ENCODE results near the gene TBC1D19. TPM values are rescaled to one million over a fixed set of nuclear protein-coding genes. Genes with fewer than 3 reads are reported as not detected.
"Not testable (repeated sequence)": the region's sequence is repeated elsewhere in the genome, so short reads cannot be mapped to it uniquely, and the experiment has no call there.

The TBC1D19 gene
- total and polyA plus RNA-seq, 9 of the 15 experiments (the other 6 are each of a cell fraction or from before 2014, with no cell fraction given), result 0.73 to 5.6 (median 3.7) TPM

GRCh38 chr4:26679040-26679695 is 95.3 kb downstream of the TBC1D19 start:
- POLR2A ChIA-PET; H3K4me1 ChIP-seq (replicated peaks in 1 of 2; ENCODE audit: control insufficient read depth in 2 of 2, insufficient read depth in 2 of 2, low read length in 2 of 2); H3K79me2 ChIP-seq (ENCODE audit: control insufficient read depth, insufficient read depth, low read length); H3K9me1 ChIP-seq (ENCODE audit: control insufficient read depth, insufficient read depth, low read length); in situ Hi-C loops (cut with MboI); H3K36me3 ChIP-seq (ENCODE audit: control insufficient read depth, insufficient read depth, low read length); H3K9ac ChIP-seq (ENCODE audit: insufficient read depth in 1 of 2, low read depth in 2 of 2, low read length in 2 of 2); DNase-seq (ENCODE audit: extremely low read depth in 1 of 4, low spot score in 3 of 4); H4K20me1 ChIP-seq (replicated peaks; ENCODE audit: control insufficient read depth, insufficient read depth, low read length); intact Hi-C loops (cut with micrococcal nuclease); ATAC-seq; H3K4me2 ChIP-seq (ENCODE audit: insufficient read depth, low read length); H3K9me3 ChIP-seq (replicated peaks; ENCODE audit: control insufficient read depth, insufficient read depth, low read depth, low read length); H2AFZ ChIP-seq (ENCODE audit: low read depth, low read length); H3K4me3 ChIP-seq; H3K27ac ChIP-seq (ENCODE audit: extremely low read depth, low read depth, low read length); FAIRE-seq; CTCF ChIA-PET (ENCODE audit: low intra/inter-chr PET ratio); H3K27me3 ChIP-seq (ENCODE audit: control insufficient read depth in 2 of 2, insufficient read depth in 2 of 2, low read length in 2 of 2); BruUV-seq (replicated peaks): not testable (repeated sequence)
- no CpG with 5 or more reads among the region's 1 CpG for WGBS (ENCODE audit: insufficient coverage, low coverage, missing lambda C conversion rate)
- 0 out of 2 replicates have a peak, but pooled peaks have one; percentile 8 for TF ChIP-seq CBX1 (IDR thresholded peaks at IDR 0.05; ENCODE audit: low read depth)
- peak; percentile 80 for TF ChIP-seq TRIM28 (IDR thresholded peaks at IDR 0.05)
- peak; percentile 28 for TF ChIP-seq ZFP36 (IDR thresholded peaks at IDR 0.05; ENCODE audit: low read depth, low read length, partially characterized antibody)
- TF ChIP-seq ZNF280A (IDR thresholded peaks at IDR 0.05; ENCODE audit: low read depth, partially characterized antibody), result peak; percentile 68
- TF ChIP-seq CBX5 (IDR thresholded peaks at IDR 0.05; ENCODE audit: borderline replicate concordance, low read depth), result peak; percentile 93; the same call in 1 of the 2 replicates
- TF ChIP-seq TRIM24 (IDR thresholded peaks at IDR 0.05), result peak in 1 of 2 experiments; percentile 13; a peak in 1 of 4 replicates
- TF ChIP-seq CBX3 (IDR thresholded peaks at IDR 0.05; ENCODE audit: borderline replicate concordance in 1 of 2, low read length in 2 of 2), result peak in 1 of 2 experiments; percentile 79; a peak in 2 of 3 replicates
